Measurements from ENCODE around the gene RBMS1. TPM values are rescaled to one million over a fixed set of nuclear protein-coding genes. Genes with fewer than 3 reads are reported as not detected.
A peak's percentile ranks its signal among the peaks of the same experiment; 100 is the strongest.

RBMS1 gene
- total and polyA plus RNA-seq, 2 of the 4 experiments (the other 2 are of a cell fraction): 43.5 to 64.9 TPM

DNA sequence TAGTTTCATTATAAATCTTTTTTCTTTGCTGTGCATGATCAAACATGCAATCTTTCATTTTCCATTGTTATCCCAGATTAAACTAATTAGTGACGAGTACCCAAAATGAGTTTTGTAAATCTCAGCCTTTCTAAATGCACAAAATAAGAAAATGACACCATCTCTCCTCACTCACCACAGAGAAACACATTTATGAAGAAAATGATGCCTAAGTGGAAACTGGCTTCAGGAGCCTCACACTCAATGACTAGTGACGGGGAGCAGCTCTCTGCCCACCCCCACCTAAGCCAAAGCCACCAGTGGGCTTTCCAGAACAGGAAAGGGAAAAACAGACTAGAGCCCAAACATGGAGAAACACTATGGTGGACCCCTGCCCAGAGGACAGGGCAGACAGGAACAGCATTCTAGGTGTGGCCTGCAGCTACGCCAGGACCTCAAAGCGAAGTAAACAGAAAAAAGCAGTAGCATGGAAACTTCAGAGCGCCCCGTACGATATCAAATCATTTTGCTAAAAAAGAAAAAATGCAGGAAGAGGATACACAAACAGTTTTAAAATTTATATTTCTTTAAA lies 113.5 kb downstream of the RBMS1 start:
- H3K4me3 ChIP-seq (ENCODE audit: insufficient read depth, low read depth, low read length): no peak overlapping the region
- H4K8ac ChIP-seq (ENCODE audit: low read depth in 2 of 2, low read length in 2 of 2): peak overlapping the region; percentile 71 to 85; a peak in 3 of 4 replicates
- peaks cover 41% of the 10 kb centered on the region for H3K4me1 ChIP-seq (ENCODE audit: control insufficient read depth, insufficient read depth, low read length)
- peak overlapping the region; percentile 96 for H3K27ac ChIP-seq (ENCODE audit: insufficient read depth, low read length)
- peak overlapping the region; percentile 81 for H4K91ac ChIP-seq (ENCODE audit: insufficient read depth, low read depth, low read length)
- peak overlapping the region; percentile 85 for H2BK5ac ChIP-seq (ENCODE audit: low read depth, low read length, poor library complexity, severe bottlenecking)
- peak overlapping the region; percentile 85 for H3K4me2 ChIP-seq (ENCODE audit: low read depth, low read length)
- no peak for ATAC-seq (ENCODE audit: low read depth)
- peak overlapping the region; percentile 70 for H3K14ac ChIP-seq (replicated peaks; ENCODE audit: low read depth, low read length)
- no peak overlapping the region for H2AK9ac ChIP-seq (replicated peaks; ENCODE audit: low read depth, low read length, poor library complexity)
- no peak overlapping the region; the same call in 1 of the 2 replicates for H3K56ac ChIP-seq (ENCODE audit: extremely low read depth, insufficient read depth, low read length)
- in situ Hi-C loops (cut with MboI; ENCODE audit: low sequenced_read_pairs): no loop called here
- no peak for DNase-seq
- WGBS, 2 experiments (ENCODE audit: extremely low coverage in 2 of 2, insufficient read length in 1 of 2): no CpG with 5 or more reads among the region's 7 CpGs
- H3K36me3 ChIP-seq (ENCODE audit: control insufficient read depth, insufficient read depth, low read length): peaks cover 3% of the 10 kb centered on the region; the same call in 1 of the 2 replicates
- ChIA-PET POLR2A (ENCODE audit: unreplicated experiment) (no interaction called here), CTCF (no interaction called here)
- H2BK15ac ChIP-seq (ENCODE audit: low read depth, low read length): peak overlapping the region; percentile 79; the same call in 1 of the 3 replicates
- peak overlapping the region; percentile 57; the same call in 1 of the 2 replicates for H2BK20ac ChIP-seq (ENCODE audit: low read depth, low read length)
- BruUV-seq (replicated peaks): no TSS peak
- peak overlapping the region; percentile 97 for H3K18ac ChIP-seq (ENCODE audit: low read depth, low read length)
- peak overlapping the region; percentile 90 for H2AK5ac ChIP-seq (ENCODE audit: low read depth, low read length)
- TF ChIP-seq POLR2A (IDR thresholded peaks at IDR 0.05; ENCODE audit: low read depth, low read length) (no peak), SMC3 (IDR thresholded peaks at IDR 0.05; ENCODE audit: low read depth, low read length) (no peak), CHD1 (IDR thresholded peaks at IDR 0.05; ENCODE audit: low read depth, low read length) (no peak), MXI1 (IDR thresholded peaks at IDR 0.05; ENCODE audit: borderline replicate concordance, low read depth, low read length) (no peak), MAZ (IDR thresholded peaks at IDR 0.05; ENCODE audit: borderline replicate concordance, low read depth, low read length) (no peak), BHLHE40 (IDR thresholded peaks at IDR 0.05; ENCODE audit: low read depth, low read length) (no peak), MAFK (IDR thresholded peaks at IDR 0.05; ENCODE audit: low read depth, low read length) (no peak), RFX5 (IDR thresholded peaks at IDR 0.05; ENCODE audit: low read depth, low read length) (no peak), CEBPB (IDR thresholded peaks at IDR 0.05; ENCODE audit: low read depth, low read length) (no peak), RAD21 (IDR thresholded peaks at IDR 0.05; ENCODE audit: low read length) (no peak), RCOR1 (IDR thresholded peaks at IDR 0.05; ENCODE audit: insufficient replicate concordance, low read length) (no peak), FOS (IDR thresholded peaks at IDR 0.05; ENCODE audit: low read depth, low read length) (no peak), NFE2L2 (IDR thresholded peaks at IDR 0.05; ENCODE audit: low read depth, low read length) (no peak)
- TF ChIP-seq, protein P1, sequence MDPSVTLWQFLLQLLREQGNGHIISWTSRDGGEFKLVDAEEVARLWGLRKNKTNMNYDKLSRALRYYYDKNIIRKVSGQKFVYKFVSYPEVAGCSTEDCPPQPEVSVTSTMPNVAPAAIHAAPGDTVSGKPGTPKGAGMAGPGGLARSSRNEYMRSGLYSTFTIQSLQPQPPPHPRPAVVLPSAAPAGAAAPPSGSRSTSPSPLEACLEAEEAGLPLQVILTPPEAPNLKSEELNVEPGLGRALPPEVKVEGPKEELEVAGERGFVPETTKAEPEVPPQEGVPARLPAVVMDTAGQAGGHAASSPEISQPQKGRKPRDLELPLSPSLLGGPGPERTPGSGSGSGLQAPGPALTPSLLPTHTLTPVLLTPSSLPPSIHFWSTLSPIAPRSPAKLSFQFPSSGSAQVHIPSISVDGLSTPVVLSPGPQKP (IDR thresholded peaks at IDR 0.05; ENCODE audit: borderline replicate concordance, low read depth, low read length): no peak
- TF ChIP-seq, protein P2, sequence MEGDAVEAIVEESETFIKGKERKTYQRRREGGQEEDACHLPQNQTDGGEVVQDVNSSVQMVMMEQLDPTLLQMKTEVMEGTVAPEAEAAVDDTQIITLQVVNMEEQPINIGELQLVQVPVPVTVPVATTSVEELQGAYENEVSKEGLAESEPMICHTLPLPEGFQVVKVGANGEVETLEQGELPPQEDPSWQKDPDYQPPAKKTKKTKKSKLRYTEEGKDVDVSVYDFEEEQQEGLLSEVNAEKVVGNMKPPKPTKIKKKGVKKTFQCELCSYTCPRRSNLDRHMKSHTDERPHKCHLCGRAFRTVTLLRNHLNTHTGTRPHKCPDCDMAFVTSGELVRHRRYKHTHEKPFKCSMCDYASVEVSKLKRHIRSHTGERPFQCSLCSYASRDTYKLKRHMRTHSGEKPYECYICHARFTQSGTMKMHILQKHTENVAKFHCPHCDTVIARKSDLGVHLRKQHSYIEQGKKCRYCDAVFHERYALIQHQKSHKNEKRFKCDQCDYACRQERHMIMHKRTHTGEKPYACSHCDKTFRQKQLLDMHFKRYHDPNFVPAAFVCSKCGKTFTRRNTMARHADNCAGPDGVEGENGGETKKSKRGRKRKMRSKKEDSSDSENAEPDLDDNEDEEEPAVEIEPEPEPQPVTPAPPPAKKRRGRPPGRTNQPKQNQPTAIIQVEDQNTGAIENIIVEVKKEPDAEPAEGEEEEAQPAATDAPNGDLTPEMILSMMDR (conservative IDR thresholded peaks at IDR 0.05; ENCODE audit: low read depth, low read length): no peak
- TF ChIP-seq, protein P3, sequence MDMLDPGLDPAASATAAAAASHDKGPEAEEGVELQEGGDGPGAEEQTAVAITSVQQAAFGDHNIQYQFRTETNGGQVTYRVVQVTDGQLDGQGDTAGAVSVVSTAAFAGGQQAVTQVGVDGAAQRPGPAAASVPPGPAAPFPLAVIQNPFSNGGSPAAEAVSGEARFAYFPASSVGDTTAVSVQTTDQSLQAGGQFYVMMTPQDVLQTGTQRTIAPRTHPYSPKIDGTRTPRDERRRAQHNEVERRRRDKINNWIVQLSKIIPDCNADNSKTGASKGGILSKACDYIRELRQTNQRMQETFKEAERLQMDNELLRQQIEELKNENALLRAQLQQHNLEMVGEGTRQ (IDR thresholded peaks at IDR 0.05; ENCODE audit: low read depth, low read length): no peak
- H3K27me3 ChIP-seq (ENCODE audit: control insufficient read depth, insufficient read depth, low read length): no peaks in the 10 kb centered on the region
- H2BK120ac ChIP-seq (ENCODE audit: low read depth, low read length): peak overlapping the region; percentile 63; the same call in 1 of the 2 replicates
- peaks cover 40% of the 10 kb centered on the region for H3K9me1 ChIP-seq (ENCODE audit: insufficient read depth, low read length)
- peak overlapping the region; percentile 91 for H3K4ac ChIP-seq (ENCODE audit: low read depth, low read length)
- peaks cover 66% of the 10 kb centered on the region; the same call in 1 of the 2 replicates for H4K20me1 ChIP-seq (ENCODE audit: insufficient read depth, low read length)
- peak overlapping the region; percentile 92 for H3K23ac ChIP-seq (ENCODE audit: low read depth, low read length)
- H3K9me3 ChIP-seq (ENCODE audit: control insufficient read depth, insufficient read depth, low read length): no peaks in the 10 kb centered on the region
- peaks cover 18 to 63% of the 10 kb centered on the region in 2 experiments; a peak in 3 of 4 replicates for H3K79me1 ChIP-seq (ENCODE audit: low read depth in 1 of 2, low read length in 2 of 2)
- H4K5ac ChIP-seq (ENCODE audit: low read depth, low read length): peak overlapping the region; percentile 98
- dilution Hi-C loops (cut with HindIII; ENCODE audit: low sequenced_read_pairs, unreplicated experiment): no loop called here
- H2AFZ ChIP-seq (replicated peaks; ENCODE audit: low read length, poor library complexity): peak overlapping the region; percentile 17
- intact Hi-C loops (cut with micrococcal nuclease): no loop called here
- peak overlapping the region; percentile 66 for H3K9ac ChIP-seq (ENCODE audit: low read depth, low read length)

Measured in IMR-90 (cell line).